HG03558 (cell line): ENCODE data around the gene NKAIN1.
"Not testable (repeated sequence)": the region's sequence is repeated elsewhere in the genome, so short reads cannot be mapped to it uniquely, and the experiment has no call there.

Source experiments
- ATAC-seq: cut with Tn5 transposase; IDR thresholded peaks from one replicate; pipeline ENCODE4 v1.9.1; 2021; ENCODE audit warnings: moderate number of reproducible peaks; ENCODE audit not compliant: unreplicated experiment; ENCODE audit errors: extremely low read depth

NKAIN1 gene

GRCh38 chr1:31199236-31199790, 40.4 kb downstream of the NKAIN1 start:
- no peak for ATAC-seq

GRCh38 chr1:31198600-31198999, 41.1 kb downstream of the NKAIN1 start:
- no peak for ATAC-seq

- no peak for ATAC-seq
These were observed 41.5 kb downstream of the NKAIN1 start for GRCh38 chr1:31198150-31198549.

GRCh38 chr1:31196685-31197084, 43.0 kb downstream of the NKAIN1 start:
- no peak for ATAC-seq

- not testable (repeated sequence) for ATAC-seq
These were observed 44.4 kb downstream of the NKAIN1 start for GRCh38 chr1:31195267-31195666.

- no peak for ATAC-seq
These were observed 46.0 kb downstream of the NKAIN1 start for GRCh38 chr1:31193729-31194128.

- no peak for ATAC-seq
These were observed 48.4 kb downstream of the NKAIN1 start for GRCh38 chr1:31191281-31191680.

- ATAC-seq: no peak
These were observed 49.7 kb downstream of the NKAIN1 start for GRCh38 chr1:31189696-31190674.

- ATAC-seq: no peak
These were observed 55.6 kb downstream of the NKAIN1 start for GRCh38 chr1:31183927-31184554.

- ATAC-seq: no peak
These were observed 56.6 kb downstream of the NKAIN1 start for GRCh38 chr1:31183126-31183525.

- ATAC-seq: no peak
These were observed 57.3 kb downstream of the NKAIN1 start for GRCh38 chr1:31182352-31182751.

GRCh38 chr1:31181515-31182343, 58.0 kb downstream of the NKAIN1 start:
- no peak for ATAC-seq

- ATAC-seq: no peak
These were observed 59.3 kb downstream of the NKAIN1 start for GRCh38 chr1:31180338-31180737.

GRCh38 chr1:31176291-31176690, 63.4 kb downstream of the NKAIN1 start:
- ATAC-seq: not testable (repeated sequence)

GRCh38 chr1:31170486-31170735, 69.3 kb downstream of the NKAIN1 start:
- ATAC-seq: no peak

- no peak for ATAC-seq
These were observed 73.2 kb downstream of the NKAIN1 start for GRCh38 chr1:31166462-31166861.

- ATAC-seq: no peak
These were observed 75.4 kb downstream of the NKAIN1 start for GRCh38 chr1:31164291-31164690.

GRCh38 chr1:31163866-31164265, 75.8 kb downstream of the NKAIN1 start:
- no peak for ATAC-seq

GRCh38 chr1:31161571-31161970, 78.1 kb downstream of the NKAIN1 start:
- no peak for ATAC-seq

GRCh38 chr1:31159869-31160611, 79.6 kb downstream of the NKAIN1 start:
- no peak for ATAC-seq
